Dedifferentiated amniotic fluid mesenchymal stem cell (primary cell): ENCODE results near the gene CDC16.

ENCODE experiments used
- DNase-seq: peaks from one replicate; pipeline ENCODE4 v3.0.0-alpha.2; 2016; ENCODE audit errors: extremely low spot score

CDC16 gene

DNA sequence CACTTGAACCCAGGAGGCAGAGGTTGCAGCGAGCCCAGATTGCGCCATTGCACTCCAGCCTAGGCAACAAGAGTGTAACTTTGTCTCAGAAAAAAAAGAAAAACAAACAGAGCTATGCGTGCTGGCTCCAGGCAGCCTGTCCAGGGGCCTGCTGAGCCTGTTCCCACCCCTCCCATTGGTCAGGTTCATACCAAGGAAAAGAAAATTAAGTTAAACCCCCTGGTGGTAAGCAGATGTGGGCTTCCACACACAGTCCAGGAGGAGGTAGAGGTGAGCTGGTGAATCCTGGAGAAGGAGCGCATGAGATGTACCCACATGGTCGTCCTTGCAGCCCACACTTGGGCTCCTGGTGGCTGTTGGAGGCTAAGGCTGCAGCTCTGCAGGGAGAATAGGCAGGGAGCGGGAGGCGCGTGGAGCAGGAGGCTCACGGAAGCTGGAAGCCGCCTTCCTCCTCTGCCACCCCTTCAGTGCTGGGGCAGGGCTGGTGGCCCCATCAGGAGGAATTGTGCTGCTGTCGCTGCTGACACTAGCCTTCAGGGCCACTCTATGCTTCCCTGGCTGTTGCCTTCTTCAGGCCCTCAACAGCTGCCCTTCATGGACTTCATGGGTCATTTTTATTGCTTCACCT is 69.1 kb downstream of the CDC16 start:
- no peak for DNase-seq

DNA sequence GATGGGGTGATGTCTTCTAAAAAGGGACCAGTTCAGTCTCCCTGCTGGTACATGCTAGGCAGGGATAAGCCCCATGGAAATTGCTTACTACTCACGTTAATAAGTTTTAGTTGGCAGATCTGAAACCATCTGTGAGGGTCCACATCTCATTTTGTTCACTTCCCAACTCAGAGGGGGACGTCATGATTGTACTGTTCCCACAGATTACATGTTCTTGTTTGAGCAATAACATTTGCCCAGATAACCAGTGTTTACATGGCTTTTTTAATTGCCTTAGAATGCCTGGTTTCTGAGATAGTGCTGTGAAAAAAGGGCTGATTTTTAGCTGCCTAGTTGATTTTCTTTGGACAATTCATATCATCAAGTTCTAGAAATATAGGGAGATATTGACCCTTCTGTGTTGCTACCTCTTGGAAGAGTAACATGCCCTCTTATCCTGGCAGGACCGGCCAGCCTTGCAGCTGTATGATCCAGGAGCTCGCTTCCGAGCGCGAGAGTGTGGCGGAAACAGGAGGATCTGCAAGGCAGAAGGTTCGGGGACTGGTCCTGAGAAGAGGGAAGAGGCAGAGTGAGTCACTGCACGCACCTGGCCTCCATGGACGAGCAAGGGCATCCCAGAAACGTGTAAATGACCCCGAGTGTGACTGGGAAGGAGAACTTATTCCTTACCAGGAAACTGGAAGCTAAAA is 69.8 kb downstream of the CDC16 start:
- DNase-seq, result no peak

DNA sequence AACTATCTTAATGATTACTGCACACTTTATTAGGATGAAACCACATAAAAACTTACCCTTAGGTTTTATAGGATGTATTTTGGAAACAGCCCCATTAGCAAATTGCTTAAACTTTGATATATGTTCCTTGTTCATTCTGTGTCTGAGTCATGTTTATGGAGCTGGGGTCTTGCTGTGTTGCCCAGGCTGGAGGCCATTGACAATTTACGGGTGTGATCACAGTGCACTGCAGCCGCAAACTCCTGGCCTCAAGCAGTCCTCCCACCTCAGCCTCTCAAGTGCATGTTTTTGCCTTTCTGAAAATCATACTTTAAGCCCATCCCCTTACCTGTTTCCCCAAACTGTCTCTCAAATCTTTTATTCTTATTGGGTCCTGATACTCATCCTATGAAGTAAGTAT is 74.4 kb downstream of the CDC16 start:
- no peak for DNase-seq

DNA sequence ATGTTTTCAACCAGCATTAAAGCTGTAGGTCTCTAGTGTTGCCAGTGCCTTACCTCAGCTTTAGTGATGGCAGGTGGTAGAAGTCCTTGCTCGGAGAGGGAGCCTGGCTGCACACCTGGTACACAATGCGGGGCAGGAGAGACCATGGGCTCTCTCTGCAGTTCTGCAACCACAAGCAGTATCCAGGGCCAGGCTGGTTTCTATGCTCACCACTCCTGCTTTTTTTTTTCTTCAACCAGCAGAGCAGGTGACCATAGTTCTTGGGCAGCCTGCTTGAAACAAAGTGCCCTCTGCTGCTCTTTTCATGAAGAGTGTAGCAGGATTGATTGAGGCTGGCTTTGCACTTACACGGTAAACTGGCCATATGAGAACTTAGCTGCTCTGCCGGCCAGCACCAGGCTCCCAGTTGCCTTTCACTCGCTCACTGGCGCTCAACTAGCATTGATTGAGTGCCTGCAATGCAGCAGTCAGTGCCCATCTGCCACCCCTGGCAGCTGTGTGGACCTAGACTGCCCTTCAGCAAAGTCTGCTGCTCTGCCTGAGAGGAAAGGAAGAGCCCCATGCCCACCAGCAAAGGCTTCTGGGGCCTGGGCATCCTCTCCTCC is 75.2 kb downstream of the CDC16 start:
- no peak for DNase-seq

DNA sequence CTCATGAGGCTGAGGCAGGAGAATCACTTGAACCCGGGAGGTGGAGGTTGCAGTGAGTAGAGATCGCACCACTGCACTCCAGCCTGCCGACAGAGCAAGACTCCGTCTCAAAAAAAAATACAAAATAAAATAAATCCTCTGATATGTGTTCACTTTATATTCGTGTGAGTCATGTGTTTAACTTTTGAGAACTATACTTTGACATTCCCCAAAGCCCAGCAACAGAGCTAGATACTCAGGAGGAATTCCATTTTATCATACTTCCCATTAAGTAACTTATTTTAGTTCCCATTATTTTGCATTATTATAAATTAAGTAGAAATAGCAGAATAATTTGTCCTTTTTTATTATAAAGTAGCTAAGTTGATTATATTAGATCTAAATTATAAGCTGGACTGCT is 76.3 kb downstream of the CDC16 start:
- DNase-seq, result no peak

DNA sequence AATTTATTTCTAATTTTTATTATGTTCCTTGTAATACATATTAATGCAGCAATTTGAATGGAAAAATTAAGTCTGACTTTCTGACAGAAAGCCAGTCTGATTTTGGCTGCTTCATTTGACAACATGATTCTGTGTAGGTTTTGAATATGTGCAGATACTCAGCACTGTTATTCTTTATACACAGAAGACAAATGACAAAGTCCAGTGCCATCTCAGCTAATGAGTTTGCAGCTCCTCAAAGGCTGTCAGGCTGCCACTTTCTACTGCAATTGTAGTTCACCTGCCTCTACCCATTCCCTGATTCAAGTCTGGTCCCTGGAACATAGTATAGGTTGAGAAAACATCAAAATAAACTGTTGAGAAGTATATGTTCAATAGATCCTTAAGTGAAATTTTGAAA is 76.7 kb downstream of the CDC16 start:
- no peak for DNase-seq

DNA sequence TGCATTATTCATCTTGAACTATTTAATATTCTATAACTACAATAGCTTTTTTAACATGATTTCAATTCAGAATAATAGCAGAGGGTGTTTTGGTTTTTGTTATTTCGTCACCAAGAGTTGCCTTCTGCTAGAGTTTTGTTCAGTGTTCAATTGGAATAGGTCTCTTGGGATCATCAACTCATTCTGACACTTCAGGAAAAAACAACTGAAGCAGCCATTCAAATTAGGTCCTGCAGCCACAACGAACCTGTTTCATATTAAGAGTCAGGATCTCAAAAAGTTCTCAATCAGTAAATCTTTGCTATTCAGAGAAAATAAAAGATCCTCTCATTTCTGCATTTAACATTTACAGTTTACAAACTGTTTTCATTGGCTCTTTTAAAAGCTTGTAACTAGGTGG is 77.2 kb downstream of the CDC16 start:
- DNase-seq, result no peak

DNA sequence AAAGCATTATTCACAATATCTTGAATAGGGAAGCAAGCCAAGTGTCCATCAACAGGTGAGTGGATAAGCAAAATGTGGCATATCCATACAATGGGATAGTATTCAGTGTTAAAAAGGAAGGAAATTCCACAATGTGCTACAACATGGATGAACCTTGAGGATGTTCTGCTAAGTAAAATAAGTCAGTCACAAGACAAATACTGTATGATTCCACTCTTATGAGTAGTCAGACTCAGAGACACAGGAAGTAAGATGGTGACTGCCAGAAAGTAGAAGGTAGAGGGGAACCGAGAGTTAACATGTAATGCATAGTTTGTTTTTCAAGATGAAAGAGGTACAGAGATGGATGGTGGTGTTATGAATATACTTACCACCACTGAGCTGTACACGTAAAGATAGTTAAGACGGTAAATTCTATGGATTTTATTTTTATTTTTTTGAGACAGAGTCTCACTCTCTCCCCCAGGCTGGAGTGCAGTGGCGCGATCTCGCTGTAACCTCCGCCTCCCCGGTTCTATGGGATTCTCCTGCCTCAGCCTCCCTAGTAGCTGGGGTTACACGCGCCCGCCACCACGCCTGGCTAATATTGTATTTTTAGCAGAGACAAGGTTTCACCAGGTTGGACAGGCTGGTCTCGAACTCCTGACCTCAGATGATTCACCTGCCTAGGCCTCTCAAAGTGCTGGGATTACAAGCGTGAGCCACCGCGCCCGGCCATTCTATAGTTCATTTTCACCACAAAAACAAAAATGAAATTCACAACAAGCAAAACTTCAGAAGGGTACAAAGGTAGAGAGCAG is 78.6 kb downstream of the CDC16 start:
- DNase-seq, result no peak

DNA sequence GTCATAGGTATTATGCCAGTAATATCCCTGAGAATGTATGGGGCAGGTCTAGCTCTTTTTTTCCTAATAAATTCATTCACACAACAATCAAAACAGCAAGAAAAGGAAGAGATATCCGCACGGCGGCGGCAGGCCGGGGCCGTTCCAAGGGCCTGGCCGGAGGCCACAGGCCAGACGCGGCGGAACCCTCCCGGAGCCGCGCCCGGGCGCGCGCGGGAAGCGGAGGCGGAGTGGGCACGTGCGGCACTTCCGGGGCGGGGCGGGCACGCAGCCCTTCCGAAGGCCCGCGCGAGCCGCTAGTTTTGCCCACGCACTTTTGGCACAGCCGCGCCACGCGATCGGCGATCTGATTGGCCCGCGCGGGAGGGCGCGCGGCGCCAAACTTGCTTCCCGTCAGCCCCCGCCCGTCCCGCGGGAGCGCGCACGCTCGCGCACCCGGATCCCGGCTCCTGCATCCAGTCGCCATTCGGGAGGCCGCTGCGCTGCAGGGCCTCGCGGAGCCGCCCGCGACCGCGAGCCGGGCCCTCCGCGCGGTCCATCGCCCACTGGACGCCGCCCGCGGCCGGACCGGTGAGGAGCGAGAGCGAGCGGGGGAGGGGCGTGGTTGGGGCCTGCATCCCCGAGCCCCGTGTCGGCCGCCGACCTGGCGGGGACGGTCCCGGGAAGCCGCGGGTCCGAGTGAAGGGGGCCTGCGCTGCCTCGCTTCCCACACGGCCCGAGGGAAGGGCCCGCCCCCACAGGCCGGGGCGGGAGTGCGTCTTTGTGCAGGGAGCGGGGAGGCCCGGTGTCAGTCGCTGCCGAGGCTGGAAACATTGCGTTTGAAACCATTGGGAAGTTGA is 79.6 kb downstream of the CDC16 start, which contains the start of gene CHAMP1:
TSS of gene CHAMP1 (plus strand) at position 430 of the 839 bp plus-strand sequence. CDS start 9,340 bp downstream, outside the sequence.
- peak; percentile 94 for DNase-seq

DNA sequence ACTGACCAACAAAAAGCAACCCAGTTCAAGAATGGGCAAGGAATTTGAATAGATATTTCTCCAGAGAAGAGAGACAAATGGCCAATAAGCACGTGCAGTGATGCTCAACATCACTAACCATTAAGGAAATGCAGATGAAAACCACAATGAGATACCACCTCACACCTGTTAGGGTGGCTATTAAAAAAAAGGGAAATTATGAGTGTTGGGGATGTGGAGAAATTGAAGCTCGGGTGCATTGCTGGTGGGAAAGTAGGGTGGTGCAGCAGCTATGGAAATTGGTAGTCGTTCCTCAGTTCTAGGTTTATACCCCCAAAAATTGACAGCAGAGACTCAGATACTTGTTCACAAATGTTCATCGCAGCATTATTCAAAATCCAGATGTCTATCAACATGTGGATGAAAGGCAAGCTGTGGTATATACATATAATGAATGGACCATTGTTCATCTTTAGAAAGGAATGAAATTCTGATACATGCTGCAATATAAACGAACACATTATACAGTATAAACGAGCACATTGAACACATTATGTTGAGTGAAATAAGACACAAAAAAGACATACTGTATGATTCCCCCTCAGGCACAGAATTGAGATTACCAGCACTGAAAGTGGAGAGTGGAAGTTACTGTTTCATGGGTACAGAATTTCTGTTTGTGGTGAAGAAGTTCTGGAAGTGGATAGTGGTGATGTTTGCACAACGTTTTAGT is 80.5 kb downstream of the CDC16 start:
- no peak for DNase-seq

DNA sequence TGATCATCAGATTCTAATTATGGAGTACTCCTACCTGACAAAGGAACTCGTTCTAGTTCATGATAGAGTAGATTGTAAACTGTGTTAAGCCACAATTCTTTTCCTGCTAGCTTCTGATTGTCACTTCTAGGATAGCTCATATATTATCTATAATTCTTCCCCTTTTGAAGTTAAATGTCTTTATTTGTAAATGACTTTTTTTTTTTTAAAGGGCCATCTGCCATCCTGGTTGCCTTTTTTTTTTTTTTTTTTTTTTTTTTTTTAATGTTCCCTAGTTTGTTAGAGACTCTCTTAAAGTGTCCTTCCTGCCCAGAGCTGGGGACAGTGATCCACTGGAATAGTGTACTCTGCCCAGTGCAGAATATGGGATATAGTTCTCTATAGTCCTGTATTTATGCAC is 83.9 kb downstream of the CDC16 start:
- DNase-seq, result no peak

DNA sequence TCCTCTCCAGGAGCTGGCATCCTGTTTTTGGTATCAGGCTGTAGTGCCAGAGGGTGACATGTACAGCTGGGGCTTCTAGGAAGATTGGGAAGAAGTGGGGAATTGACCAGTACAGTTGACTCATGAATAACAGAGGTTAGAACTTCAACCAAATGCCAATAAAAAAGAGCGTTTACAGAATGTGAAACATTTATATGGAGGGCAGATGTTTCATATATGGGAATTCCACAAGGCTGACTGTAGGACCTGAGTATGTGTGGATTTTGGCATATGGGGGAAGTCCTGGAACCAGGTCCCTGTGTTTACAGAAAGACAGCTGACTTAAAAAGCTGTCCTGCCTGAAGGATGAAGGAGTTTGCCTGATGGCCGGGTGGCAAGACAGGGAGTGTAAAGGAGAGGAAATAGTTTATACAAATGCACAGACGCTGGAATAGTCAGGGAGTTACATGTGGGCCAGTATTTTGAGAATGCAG is 84.8 kb downstream of the CDC16 start:
- DNase-seq, result peak; percentile 76

DNA sequence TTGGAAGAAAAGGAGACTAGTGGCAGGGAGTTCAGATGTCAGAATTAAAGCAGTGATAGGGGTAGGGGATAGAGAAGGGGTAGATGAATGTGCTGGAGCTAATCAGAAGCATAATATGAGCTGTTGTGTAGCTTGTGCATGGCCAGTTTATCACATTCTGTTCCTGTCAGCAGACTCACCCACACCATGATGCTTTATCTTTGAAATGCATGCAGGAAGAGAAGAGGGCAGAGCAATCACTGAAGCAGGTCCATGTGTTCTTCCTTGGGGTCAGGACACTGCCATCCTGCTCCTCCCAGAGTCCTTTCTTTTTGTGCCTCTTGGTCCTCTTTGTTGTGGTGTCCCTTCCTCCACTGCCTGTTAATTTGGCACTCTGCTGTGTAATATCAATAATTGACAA is 85.4 kb downstream of the CDC16 start:
- DNase-seq, result no peak

DNA sequence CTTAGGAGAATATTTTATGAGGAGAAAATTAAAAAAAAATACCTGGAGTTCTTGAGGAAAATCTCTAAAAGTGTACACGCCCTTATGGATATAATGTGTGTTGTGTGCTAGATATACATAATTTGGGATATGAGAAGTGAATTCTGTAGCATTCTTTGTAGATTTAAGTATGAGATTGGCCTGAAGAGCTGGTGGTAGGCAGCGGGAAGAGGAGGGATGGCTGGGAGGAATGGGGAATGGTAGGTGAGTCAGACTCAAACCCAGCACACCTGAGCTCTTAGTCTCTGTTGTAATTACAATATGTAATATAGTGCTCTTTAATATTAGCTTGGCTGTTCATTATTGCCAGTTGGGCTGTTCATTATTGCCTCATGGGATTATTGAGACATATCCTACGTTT is 86.6 kb downstream of the CDC16 start:
- no peak for DNase-seq
